ENCODE results near the gene KBTBD3. TPM values are rescaled to one million over a fixed set of nuclear protein-coding genes. Genes with fewer than 3 reads are reported as not detected.
"Not testable (repeated sequence)": the region's sequence is repeated elsewhere in the genome, so short reads cannot be mapped to it uniquely, and the experiment has no call there.

The KBTBD3 gene
- total and polyA plus RNA-seq, 2 donors (not counting 1 experiment from before 2014, with no cell fraction given), result 2.5 to 12.4 TPM

- Histone ChIP-seq H3K4me3 (replicated peaks in 1 of 4; ENCODE audit: control extremely low read depth in 1 of 4, insufficient read depth in 1 of 4, low read depth in 3 of 4, low read length in 4 of 4) (no peak overlapping the region), H3K9ac (ENCODE audit: insufficient read depth, low read length) (no peak overlapping the region), H3K27me3 (ENCODE audit: control insufficient read depth, insufficient read depth, low read length) (no peaks in the 10 kb centered on the region), H3K79me2 (ENCODE audit: control insufficient read depth, insufficient read depth, low read length) (no peaks in the 10 kb centered on the region), H3K27ac (ENCODE audit: insufficient read depth, low read length) (no peak overlapping the region), H3K9me3 (ENCODE audit: control insufficient read depth, insufficient read depth, low read depth, low read length) (no peaks in the 10 kb centered on the region), H4K20me1 (ENCODE audit: control insufficient read depth, extremely low read depth, insufficient read depth, low read length) (no peaks in the 10 kb centered on the region), H3K36me3 (ENCODE audit: control insufficient read depth, insufficient read depth, low read length) (no peaks in the 10 kb centered on the region), H3K4me1 (ENCODE audit: control insufficient read depth, extremely low read depth, insufficient read depth, low read length) (no peaks in the 10 kb centered on the region), H3K4me2 (ENCODE audit: extremely low read depth, insufficient read depth, low read length) (no peak overlapping the region), H2AFZ (ENCODE audit: low read length) (no peak overlapping the region)
- DNase-seq (ENCODE audit: low read depth in 2 of 2), result no peak
- TF ChIP-seq EZH2 (IDR thresholded peaks at IDR 0.05; ENCODE audit: low read length, missing control alignments) (no peak), CTCF (conservative IDR thresholded peaks at IDR 0.05 in 1 of 2, IDR thresholded peaks at IDR 0.05 in 1 of 2; ENCODE audit: low read depth in 1 of 2, low read length in 2 of 2) (no peak)
Measured at GRCh38 chr11:106059617-106060016, 17.5 kb downstream of the KBTBD3 start.

GRCh38 chr11:106058377-106058776, 18.8 kb downstream of the KBTBD3 start:
- not testable (repeated sequence) for DNase-seq (ENCODE audit: low read depth in 2 of 2); H3K4me1 ChIP-seq (ENCODE audit: control insufficient read depth, extremely low read depth, insufficient read depth, low read length); H3K27me3 ChIP-seq (ENCODE audit: control insufficient read depth, insufficient read depth, low read length); H3K9ac ChIP-seq (ENCODE audit: insufficient read depth, low read length); H3K36me3 ChIP-seq (ENCODE audit: control insufficient read depth, insufficient read depth, low read length); H3K9me3 ChIP-seq (ENCODE audit: control insufficient read depth, insufficient read depth, low read depth, low read length); H2AFZ ChIP-seq (ENCODE audit: low read length); H4K20me1 ChIP-seq (ENCODE audit: control insufficient read depth, extremely low read depth, insufficient read depth, low read length); H3K27ac ChIP-seq (ENCODE audit: insufficient read depth, low read length); H3K4me2 ChIP-seq (ENCODE audit: extremely low read depth, insufficient read depth, low read length); H3K79me2 ChIP-seq (ENCODE audit: control insufficient read depth, insufficient read depth, low read length); H3K4me3 ChIP-seq (replicated peaks in 1 of 4; ENCODE audit: control extremely low read depth in 1 of 4, insufficient read depth in 1 of 4, low read depth in 3 of 4, low read length in 4 of 4)

- no peak for TF ChIP-seq EZH2 (IDR thresholded peaks at IDR 0.05; ENCODE audit: low read length, missing control alignments)
- TF ChIP-seq CTCF (conservative IDR thresholded peaks at IDR 0.05 in 1 of 2, IDR thresholded peaks at IDR 0.05 in 1 of 2; ENCODE audit: low read depth in 1 of 2, low read length in 2 of 2), result no peak
Measured at GRCh38 chr11:106051103-106051502, 26.0 kb downstream of the KBTBD3 start.

More at GRCh38 chr11:106051103-106051502, 26.0 kb downstream of the KBTBD3 start:
- H3K36me3 ChIP-seq (ENCODE audit: control insufficient read depth, insufficient read depth, low read length), result no peaks in the 10 kb centered on the region
- no peak overlapping the region for H3K9ac ChIP-seq (ENCODE audit: insufficient read depth, low read length)
- H3K79me2 ChIP-seq (ENCODE audit: control insufficient read depth, insufficient read depth, low read length), result no peaks in the 10 kb centered on the region
- H3K4me1 ChIP-seq (ENCODE audit: control insufficient read depth, extremely low read depth, insufficient read depth, low read length), result no peaks in the 10 kb centered on the region
- H2AFZ ChIP-seq (ENCODE audit: low read length), result no peak overlapping the region
- no peaks in the 10 kb centered on the region for H3K9me3 ChIP-seq (ENCODE audit: control insufficient read depth, insufficient read depth, low read depth, low read length)
- no peak overlapping the region for H3K4me3 ChIP-seq (replicated peaks in 1 of 4; ENCODE audit: control extremely low read depth in 1 of 4, insufficient read depth in 1 of 4, low read depth in 3 of 4, low read length in 4 of 4)
- no peak overlapping the region for H3K4me2 ChIP-seq (ENCODE audit: extremely low read depth, insufficient read depth, low read length)
- H4K20me1 ChIP-seq (ENCODE audit: control insufficient read depth, extremely low read depth, insufficient read depth, low read length), result no peaks in the 10 kb centered on the region
- no peak for DNase-seq (ENCODE audit: low read depth in 2 of 2)
- H3K27ac ChIP-seq (ENCODE audit: insufficient read depth, low read length), result no peak overlapping the region
- H3K27me3 ChIP-seq (ENCODE audit: control insufficient read depth, insufficient read depth, low read length), result no peaks in the 10 kb centered on the region
